Upper lobe of left lung (tissue), 4 donors: ENCODE data around the gene LRRC52.

Experiments used
- POLR2A ChIP-seq, 4 donors: fragments of 450-650 bp; IDR thresholded peaks; one replicate each; pipeline ENCODE4 v1.5.1; 2016 to 2017; ENCODE audit warnings: antibody characterized with exemption in 4 of 4, mild to moderate bottlenecking in 2 of 4
- POLR2AphosphoS5 ChIP-seq, 2 donors: sonication (generic); formaldehyde crosslinking; IDR thresholded peaks; one replicate each; pipeline ENCODE4 v1.5.1; 2017; ENCODE audit warnings: antibody characterized with exemption in 2 of 2

GRCh38 chr1:165563551-165563950, 19.8 kb downstream of the LRRC52 start:
- TF ChIP-seq POLR2AphosphoS5 (IDR thresholded peaks at IDR 0.05) (no peak), POLR2A (IDR thresholded peaks at IDR 0.05) (no peak)
